Gastroesophageal sphincter (tissue), 3 donors: ENCODE results near the gene UNC5A.

Source experiments
- POLR2AphosphoS5 ChIP-seq: sonication (generic); formaldehyde crosslinking; IDR thresholded peaks from one replicate; pipeline ENCODE4 v1.6.1; 2017; ENCODE audit warnings: antibody characterized with exemption
- TF ChIP-seq, protein P1 (sequence below), 4 experiments: fragments of 200-600 bp in 2 of 4; fragments of 450-650 bp in 2 of 4; sonication (generic) in 1 of 4; IDR thresholded peaks; one replicate each; pipeline ENCODE4 v1.5.1; 2017 to 2019; ENCODE audit warnings: antibody characterized with exemption in 4 of 4, mild to moderate bottlenecking in 2 of 4, moderate library complexity in 2 of 4

- no peak for TF ChIP-seq POLR2AphosphoS5
- TF ChIP-seq, protein P1, sequence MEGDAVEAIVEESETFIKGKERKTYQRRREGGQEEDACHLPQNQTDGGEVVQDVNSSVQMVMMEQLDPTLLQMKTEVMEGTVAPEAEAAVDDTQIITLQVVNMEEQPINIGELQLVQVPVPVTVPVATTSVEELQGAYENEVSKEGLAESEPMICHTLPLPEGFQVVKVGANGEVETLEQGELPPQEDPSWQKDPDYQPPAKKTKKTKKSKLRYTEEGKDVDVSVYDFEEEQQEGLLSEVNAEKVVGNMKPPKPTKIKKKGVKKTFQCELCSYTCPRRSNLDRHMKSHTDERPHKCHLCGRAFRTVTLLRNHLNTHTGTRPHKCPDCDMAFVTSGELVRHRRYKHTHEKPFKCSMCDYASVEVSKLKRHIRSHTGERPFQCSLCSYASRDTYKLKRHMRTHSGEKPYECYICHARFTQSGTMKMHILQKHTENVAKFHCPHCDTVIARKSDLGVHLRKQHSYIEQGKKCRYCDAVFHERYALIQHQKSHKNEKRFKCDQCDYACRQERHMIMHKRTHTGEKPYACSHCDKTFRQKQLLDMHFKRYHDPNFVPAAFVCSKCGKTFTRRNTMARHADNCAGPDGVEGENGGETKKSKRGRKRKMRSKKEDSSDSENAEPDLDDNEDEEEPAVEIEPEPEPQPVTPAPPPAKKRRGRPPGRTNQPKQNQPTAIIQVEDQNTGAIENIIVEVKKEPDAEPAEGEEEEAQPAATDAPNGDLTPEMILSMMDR (IDR thresholded peaks at IDR 0.05) = no peak
These were observed 12.6 kb downstream of the UNC5A start for GRCh38 chr5:176822793-176823481.
